ENCODE measurements around the gene SSPN. TPM values are rescaled to one million over a fixed set of nuclear protein-coding genes. Genes with fewer than 3 reads are reported as not detected.

The SSPN gene
- total and polyA plus RNA-seq, 2 experiments from 2014 or later: 1.1 to 2.3 TPM

GRCh38 chr12:26241080-26241479 is 45.7 kb downstream of the SSPN start (continued):
- TF ChIP-seq, protein P1, sequence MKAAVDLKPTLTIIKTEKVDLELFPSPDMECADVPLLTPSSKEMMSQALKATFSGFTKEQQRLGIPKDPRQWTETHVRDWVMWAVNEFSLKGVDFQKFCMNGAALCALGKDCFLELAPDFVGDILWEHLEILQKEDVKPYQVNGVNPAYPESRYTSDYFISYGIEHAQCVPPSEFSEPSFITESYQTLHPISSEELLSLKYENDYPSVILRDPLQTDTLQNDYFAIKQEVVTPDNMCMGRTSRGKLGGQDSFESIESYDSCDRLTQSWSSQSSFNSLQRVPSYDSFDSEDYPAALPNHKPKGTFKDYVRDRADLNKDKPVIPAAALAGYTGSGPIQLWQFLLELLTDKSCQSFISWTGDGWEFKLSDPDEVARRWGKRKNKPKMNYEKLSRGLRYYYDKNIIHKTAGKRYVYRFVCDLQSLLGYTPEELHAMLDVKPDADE (IDR thresholded peaks at IDR 0.05): no peak
- TF ChIP-seq STAT1 (IDR thresholded peaks at IDR 0.05; ENCODE audit: unreplicated experiment) (no peak), POLR2AphosphoS5 (IDR thresholded peaks at IDR 0.05; ENCODE audit: low read depth) (no peak), CREB1 (CRISPR knock-in tag; IDR thresholded peaks at IDR 0.05; ENCODE audit: low read depth) (no peak)
- TF ChIP-seq, protein P2, sequence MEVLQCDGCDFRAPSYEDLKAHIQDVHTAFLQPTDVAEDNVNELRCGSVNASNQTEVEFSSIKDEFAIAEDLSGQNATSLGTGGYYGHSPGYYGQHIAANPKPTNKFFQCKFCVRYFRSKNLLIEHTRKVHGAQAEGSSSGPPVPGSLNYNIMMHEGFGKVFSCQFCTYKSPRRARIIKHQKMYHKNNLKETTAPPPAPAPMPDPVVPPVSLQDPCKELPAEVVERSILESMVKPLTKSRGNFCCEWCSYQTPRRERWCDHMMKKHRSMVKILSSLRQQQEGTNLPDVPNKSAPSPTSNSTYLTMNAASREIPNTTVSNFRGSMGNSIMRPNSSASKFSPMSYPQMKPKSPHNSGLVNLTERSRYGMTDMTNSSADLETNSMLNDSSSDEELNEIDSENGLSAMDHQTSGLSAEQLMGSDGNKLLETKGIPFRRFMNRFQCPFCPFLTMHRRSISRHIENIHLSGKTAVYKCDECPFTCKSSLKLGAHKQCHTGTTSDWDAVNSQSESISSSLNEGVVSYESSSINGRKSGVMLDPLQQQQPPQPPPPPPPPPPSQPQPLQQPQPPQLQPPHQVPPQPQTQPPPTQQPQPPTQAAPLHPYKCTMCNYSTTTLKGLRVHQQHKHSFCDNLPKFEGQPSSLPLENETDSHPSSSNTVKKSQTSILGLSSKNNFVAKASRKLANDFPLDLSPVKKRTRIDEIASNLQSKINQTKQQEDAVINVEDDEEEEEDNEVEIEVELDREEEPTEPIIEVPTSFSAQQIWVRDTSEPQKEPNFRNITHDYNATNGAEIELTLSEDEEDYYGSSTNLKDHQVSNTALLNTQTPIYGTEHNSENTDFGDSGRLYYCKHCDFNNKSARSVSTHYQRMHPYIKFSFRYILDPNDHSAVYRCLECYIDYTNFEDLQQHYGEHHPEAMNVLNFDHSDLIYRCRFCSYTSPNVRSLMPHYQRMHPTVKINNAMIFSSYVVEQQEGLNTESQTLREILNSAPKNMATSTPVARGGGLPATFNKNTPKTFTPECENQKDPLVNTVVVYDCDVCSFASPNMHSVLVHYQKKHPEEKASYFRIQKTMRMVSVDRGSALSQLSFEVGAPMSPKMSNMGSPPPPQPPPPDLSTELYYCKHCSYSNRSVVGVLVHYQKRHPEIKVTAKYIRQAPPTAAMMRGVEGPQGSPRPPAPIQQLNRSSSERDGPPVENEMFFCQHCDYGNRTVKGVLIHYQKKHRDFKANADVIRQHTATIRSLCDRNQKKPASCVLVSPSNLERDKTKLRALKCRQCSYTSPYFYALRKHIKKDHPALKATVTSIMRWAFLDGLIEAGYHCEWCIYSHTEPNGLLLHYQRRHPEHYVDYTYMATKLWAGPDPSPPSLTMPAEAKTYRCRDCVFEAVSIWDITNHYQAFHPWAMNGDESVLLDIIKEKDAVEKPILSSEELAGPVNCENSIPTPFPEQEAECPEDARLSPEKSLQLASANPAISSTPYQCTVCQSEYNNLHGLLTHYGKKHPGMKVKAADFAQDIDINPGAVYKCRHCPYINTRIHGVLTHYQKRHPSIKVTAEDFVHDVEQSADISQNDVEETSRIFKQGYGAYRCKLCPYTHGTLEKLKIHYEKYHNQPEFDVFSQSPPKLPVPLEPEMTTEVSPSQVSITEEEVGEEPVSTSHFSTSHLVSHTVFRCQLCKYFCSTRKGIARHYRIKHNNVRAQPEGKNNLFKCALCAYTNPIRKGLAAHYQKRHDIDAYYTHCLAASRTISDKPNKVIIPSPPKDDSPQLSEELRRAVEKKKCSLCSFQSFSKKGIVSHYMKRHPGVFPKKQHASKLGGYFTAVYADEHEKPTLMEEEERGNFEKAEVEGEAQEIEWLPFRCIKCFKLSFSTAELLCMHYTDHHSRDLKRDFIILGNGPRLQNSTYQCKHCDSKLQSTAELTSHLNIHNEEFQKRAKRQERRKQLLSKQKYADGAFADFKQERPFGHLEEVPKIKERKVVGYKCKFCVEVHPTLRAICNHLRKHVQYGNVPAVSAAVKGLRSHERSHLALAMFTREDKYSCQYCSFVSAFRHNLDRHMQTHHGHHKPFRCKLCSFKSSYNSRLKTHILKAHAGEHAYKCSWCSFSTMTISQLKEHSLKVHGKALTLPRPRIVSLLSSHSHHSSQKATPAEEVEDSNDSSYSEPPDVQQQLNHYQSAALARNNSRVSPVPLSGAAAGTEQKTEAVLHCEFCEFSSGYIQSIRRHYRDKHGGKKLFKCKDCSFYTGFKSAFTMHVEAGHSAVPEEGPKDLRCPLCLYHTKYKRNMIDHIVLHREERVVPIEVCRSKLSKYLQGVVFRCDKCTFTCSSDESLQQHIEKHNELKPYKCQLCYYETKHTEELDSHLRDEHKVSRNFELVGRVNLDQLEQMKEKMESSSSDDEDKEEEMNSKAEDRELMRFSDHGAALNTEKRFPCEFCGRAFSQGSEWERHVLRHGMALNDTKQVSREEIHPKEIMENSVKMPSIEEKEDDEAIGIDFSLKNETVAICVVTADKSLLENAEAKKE (CRISPR knock-in tag; IDR thresholded peaks at IDR 0.05): no peak

GRCh38 chr12:26242683-26243082 is 47.3 kb downstream of the SSPN start:
- peaks cover 4% of the 10 kb centered on the region; the same call in 1 of the 3 replicates for H3K4me1 Mint-ChIP-seq
- Histone ChIP-seq H3F3A (replicated peaks; ENCODE audit: low read depth) (no peaks in the 10 kb centered on the region), H3K27me3 (ENCODE audit: insufficient read depth) (no peaks in the 10 kb centered on the region), H3K9me2 (ENCODE audit: insufficient read depth) (0 out of 2 replicates have a peak, but pooled peaks cover 5% of the 10 kb centered on the region), H3K27ac (ENCODE audit: low read depth) (no peak overlapping the region), H2AFZ (no peak overlapping the region), H3K4me3 (no peak overlapping the region), H4K20me1 (replicated peaks; ENCODE audit: insufficient read depth) (no peaks in the 10 kb centered on the region), H3K36me3 (ENCODE audit: insufficient read depth) (no peaks in the 10 kb centered on the region), H3K4me1 (ENCODE audit: insufficient read depth) (no peaks in the 10 kb centered on the region), H3K79me2 (replicated peaks; ENCODE audit: insufficient read depth) (no peaks in the 10 kb centered on the region), H3K4me2 (no peak overlapping the region)
- H3K36me3 Mint-ChIP-seq (ENCODE audit: low read depth): no peaks in the 10 kb centered on the region
- no peaks in the 10 kb centered on the region for H3K9me3 Mint-ChIP-seq
- no peak overlapping the region for H3K4me3 Mint-ChIP-seq
- H3K27ac Mint-ChIP-seq: no peak overlapping the region
- ATAC-seq (no peak), DNase-seq (ENCODE audit: low spot score) (no peak)
- peaks cover 2% of the 10 kb centered on the region for H3K27me3 Mint-ChIP-seq (ENCODE audit: insufficient read depth, low read depth, poor library complexity)
- TF ChIP-seq JUNB (IDR thresholded peaks at IDR 0.05; ENCODE audit: unreplicated experiment) (no peak), EZH2 (IDR thresholded peaks at IDR 0.05; ENCODE audit: low read depth, unreplicated experiment) (no peak), NANOG (IDR thresholded peaks at IDR 0.05; ENCODE audit: borderline replicate concordance) (no peak), ZNF114 (CRISPR knock-in tag; IDR thresholded peaks at IDR 0.05) (no peak), CREB1 (CRISPR knock-in tag; IDR thresholded peaks at IDR 0.05; ENCODE audit: low read depth) (no peak), POLR2AphosphoS5 (IDR thresholded peaks at IDR 0.05; ENCODE audit: low read depth) (no peak)
- TF ChIP-seq, protein P1 (IDR thresholded peaks at IDR 0.05): no peak
- TF ChIP-seq, protein P3, sequence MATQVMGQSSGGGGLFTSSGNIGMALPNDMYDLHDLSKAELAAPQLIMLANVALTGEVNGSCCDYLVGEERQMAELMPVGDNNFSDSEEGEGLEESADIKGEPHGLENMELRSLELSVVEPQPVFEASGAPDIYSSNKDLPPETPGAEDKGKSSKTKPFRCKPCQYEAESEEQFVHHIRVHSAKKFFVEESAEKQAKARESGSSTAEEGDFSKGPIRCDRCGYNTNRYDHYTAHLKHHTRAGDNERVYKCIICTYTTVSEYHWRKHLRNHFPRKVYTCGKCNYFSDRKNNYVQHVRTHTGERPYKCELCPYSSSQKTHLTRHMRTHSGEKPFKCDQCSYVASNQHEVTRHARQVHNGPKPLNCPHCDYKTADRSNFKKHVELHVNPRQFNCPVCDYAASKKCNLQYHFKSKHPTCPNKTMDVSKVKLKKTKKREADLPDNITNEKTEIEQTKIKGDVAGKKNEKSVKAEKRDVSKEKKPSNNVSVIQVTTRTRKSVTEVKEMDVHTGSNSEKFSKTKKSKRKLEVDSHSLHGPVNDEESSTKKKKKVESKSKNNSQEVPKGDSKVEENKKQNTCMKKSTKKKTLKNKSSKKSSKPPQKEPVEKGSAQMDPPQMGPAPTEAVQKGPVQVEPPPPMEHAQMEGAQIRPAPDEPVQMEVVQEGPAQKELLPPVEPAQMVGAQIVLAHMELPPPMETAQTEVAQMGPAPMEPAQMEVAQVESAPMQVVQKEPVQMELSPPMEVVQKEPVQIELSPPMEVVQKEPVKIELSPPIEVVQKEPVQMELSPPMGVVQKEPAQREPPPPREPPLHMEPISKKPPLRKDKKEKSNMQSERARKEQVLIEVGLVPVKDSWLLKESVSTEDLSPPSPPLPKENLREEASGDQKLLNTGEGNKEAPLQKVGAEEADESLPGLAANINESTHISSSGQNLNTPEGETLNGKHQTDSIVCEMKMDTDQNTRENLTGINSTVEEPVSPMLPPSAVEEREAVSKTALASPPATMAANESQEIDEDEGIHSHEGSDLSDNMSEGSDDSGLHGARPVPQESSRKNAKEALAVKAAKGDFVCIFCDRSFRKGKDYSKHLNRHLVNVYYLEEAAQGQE (IDR thresholded peaks at IDR 0.05; ENCODE audit: unreplicated experiment): no peak
- TF ChIP-seq, protein P4, sequence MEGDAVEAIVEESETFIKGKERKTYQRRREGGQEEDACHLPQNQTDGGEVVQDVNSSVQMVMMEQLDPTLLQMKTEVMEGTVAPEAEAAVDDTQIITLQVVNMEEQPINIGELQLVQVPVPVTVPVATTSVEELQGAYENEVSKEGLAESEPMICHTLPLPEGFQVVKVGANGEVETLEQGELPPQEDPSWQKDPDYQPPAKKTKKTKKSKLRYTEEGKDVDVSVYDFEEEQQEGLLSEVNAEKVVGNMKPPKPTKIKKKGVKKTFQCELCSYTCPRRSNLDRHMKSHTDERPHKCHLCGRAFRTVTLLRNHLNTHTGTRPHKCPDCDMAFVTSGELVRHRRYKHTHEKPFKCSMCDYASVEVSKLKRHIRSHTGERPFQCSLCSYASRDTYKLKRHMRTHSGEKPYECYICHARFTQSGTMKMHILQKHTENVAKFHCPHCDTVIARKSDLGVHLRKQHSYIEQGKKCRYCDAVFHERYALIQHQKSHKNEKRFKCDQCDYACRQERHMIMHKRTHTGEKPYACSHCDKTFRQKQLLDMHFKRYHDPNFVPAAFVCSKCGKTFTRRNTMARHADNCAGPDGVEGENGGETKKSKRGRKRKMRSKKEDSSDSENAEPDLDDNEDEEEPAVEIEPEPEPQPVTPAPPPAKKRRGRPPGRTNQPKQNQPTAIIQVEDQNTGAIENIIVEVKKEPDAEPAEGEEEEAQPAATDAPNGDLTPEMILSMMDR (conservative IDR thresholded peaks at IDR 0.05; ENCODE audit: low read depth in 2 of 2): no peak
